Limb (tissue), 2 donors: ENCODE measurements around the gene TPD52L2.
A peak's percentile ranks its signal among the peaks of the same experiment; 100 is the strongest.

Experiments
- DNase-seq, 2 donors: peaks; one replicate each; pipeline ENCODE4 v3.0.0-alpha.2; 2016; ENCODE audit errors: extremely low spot score in 2 of 2

The TPD52L2 gene

DNA sequence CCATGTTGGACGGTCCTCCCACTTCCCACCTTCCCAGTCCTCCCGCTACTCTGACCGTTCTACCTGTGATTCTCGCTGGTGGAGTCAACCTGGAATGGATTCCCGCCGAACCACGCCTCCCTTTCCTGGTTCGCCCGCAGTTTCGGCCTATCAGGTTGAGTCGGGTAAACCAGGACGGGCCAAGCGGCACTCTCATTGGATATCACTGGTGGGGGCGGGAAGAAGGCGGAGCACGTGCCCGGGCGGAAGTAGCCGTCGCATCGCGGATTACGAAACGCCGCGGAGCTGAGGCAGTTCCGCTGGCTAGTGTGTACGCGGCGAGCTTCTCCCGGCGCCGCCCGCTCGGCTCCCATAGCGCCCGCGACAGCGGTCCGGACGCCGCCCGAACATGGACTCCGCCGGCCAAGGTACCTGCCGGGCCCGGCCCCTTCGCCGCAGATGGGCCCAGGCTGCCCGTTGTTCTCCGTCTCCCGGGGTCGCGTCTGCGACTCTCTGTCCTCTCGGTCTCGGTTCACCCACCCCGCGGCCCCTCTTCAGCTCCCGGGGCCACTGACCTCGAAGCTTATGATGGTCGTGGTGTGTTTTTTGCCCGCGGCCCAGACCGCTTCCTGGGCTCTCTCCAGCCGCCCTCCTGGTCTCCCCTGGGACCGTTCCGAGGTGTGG, at the start of gene TPD52L2:
TSS of gene TPD52L2 (plus strand) at position 293 of the 663 bp plus-strand sequence. CDS start at position 389, 96 bp downstream.
- peak; percentile 97 to 98 for DNase-seq

DNA sequence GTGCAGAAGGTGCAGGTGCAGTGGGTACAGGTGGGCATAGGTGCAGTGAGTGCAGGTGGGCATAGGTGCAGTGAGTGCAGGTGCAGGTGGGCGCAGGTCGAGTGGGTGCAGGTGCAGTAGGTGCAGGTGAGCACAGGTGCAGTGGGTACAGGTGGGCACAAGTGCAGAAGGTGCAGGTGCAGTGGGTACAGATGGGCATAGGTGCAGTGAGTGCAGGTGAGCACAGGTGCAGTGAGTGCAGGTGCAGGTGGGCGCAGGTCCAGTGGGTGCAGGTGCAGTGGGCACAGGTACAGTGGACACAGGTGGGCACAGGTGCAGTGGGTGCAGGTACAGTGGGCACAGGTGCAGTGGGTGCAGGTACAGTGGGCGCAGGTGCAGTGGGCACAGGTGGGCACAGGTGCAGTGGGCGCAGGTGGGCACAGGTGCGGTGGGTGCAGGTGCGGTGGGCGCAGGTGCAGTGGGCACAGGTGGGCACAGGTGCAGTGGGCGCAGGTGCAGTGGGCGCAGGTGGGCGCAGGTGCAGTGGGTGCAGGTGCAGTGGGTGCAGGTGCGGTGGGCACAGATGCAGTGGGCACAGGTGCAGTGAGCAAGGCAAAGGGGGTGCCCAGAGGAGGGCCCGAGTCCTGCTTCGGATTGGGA, 49.3 kb upstream of the TPD52L2 start:
- no peak for DNase-seq

DNA sequence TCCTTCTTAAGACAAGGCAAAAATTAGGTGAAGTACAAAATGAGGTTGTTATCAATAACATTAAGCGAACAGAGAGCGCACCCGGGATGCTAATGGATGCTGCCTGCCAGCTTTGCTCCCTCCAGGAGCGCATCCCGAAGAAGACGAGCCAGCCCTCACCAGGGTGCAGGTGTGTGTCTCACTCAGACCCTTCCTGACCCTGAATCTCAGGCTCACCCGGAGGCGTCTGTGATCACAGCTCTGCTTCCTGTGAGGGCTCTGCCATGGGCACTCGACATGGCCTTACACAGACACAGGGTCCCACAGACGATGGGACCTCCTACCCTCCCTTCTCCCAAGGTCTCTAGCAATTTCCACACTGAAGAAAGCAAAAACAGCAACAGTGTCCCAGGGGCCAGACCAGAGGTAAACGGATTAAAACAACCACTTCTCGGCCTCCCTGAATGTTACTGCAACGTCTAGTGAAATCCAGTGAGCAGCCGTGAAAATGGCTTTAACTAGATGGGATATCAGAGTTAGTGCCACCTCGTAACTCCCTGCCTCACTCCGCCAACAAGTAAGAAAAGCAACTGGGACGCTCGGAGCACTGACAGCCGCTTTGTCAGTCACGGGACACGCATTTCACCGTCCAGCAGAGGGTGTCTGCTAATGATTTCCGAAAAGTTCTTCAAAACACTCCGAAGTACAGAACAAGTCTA, 45.7 kb upstream of the TPD52L2 start:
- DNase-seq, result no peak

DNA sequence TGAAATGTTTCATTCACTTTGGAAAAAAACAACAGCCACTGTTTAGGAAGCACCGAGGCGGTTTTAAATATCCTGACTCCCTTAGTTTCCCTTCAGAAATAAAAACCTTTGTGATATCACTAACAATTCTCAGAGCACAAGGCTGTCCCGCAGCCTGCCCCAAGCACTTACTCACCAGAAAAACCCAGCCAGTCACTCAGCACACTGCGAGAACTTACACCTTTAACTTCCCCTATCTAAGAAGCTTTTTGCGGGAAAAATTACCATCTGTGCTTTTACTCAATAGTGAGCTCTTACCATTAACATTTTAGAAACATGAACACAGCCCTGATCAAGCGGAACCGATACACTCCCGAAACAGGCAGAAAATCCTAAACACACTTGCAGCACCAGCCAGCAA, 43.3 kb upstream of the TPD52L2 start:
- DNase-seq, result no peak

DNA sequence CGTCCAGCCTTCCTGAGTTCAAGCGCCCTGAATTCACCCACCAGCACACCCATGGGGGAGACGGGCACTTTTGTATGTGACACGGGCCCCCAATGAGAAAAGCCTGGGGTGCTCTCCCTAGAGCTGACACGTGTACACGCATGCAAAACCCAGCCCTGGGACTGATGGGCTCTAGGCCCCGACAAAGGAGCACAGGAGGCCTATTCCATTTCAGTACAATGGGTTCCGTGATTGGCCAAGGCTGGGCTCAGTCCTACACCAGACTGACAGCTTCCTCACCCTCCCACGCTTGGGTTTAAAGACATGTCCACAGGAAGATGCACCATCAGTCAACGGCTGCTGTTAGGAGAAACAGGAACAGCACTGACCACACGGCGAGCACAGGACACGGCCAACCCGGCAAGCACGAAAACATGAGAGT, 42.8 kb upstream of the TPD52L2 start:
- no peak for DNase-seq

DNA sequence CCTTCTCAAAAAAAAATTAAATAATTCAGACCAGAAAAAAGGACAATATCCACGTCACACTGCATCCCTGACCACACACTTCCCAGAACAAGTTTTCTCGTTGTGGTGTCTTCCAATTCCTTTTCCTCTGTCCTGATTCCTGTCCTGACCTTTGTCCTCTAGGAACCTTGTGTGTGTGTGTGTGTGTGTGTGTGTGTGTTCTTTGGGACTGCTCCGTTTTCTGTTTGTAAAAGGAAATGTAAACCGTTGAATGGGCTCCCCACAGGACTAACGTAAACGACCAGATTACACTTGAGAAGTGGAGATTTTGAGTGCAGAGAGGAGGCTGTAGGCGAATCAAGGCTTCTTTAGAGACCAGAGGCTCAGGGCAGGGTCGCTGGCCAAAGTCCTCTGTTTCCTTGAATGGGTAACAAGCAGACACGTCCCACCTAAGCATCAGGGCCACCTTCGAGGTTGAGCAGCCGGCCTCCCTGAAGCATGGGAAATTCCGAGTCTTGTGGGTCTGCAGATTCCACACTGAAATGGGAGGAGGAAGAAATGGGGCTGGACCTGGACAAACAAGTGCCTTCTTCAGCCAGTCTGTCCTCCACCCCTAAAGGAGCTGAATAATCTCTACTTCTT, 41.3 kb upstream of the TPD52L2 start:
- no peak for DNase-seq

DNA sequence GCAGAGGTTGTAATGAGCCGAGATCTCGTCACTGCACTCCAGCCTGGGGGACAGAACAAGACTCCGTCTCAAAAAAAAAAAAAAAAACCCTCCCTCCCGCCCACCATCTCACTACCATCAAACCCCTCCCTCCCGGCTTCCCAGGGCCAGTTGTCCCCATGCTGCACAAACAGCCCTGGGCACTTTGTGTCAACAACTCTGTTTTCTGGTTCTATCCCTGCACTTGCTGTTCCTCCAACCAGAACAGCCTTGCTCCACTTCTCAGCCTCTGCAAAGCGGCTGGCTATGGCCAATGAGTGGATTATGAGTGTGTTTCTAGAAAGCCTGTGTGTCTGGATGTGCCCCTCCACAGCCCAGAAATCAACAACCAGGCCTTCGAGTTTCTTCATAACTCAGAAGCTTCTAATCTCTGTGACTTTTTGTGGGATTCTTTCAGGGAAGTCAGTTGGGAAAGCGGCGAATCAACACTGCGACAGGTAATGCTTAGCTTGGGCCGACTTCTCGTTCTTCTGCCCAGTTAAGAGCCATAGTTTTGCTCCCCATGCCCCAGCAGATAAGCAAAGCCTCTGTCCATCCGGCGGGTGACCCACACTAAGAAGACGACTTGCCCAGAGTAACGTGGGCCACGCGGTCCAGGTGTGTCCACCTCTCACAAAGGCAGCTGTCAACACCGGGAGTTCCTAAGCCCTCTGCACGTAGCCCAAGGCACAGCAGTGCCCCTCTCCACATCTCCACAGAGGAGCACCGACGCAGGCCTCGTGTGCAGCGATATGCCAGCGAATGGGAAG, 39.5 kb upstream of the TPD52L2 start:
- DNase-seq, result no peak

DNA sequence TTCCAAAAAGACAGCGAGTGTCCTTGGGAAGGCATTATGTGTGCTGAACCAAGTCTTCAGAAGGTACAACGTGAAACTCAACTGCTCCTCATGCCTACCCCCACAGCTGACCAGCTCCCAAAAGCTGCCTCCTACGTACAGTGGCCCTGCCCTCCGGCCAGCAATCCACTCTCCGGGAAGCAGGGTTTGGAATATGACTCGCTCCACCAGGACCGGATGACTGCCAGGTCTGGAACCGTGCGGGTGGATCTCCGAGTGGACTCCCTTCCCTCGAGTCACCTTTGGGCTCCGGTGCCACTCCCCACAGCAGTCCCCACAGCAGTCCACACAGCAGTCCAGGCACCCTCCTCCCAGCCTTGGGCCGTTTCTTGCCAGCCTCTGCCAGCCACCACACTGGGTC, 38.3 kb upstream of the TPD52L2 start:
- no peak for DNase-seq

DNA sequence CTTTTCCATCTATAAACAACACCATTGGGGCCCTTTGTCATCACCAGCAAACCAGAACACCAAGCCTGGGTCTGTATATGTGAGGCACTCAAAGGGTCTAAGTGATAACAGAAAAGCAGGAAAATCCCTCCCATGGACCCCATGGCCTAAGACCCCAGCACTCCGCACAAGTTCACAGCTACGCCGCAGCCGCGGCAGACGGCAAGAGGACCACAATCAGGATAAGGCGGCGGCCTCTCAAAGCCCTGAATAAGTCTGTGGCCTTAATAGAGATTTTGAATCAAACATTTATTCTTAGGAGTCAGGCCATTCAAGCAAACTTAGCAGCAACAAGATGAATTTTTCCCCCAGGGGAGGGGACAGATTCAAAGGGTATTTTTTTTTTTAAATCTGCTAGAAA, 36.9 kb upstream of the TPD52L2 start:
- DNase-seq, result no peak

DNA sequence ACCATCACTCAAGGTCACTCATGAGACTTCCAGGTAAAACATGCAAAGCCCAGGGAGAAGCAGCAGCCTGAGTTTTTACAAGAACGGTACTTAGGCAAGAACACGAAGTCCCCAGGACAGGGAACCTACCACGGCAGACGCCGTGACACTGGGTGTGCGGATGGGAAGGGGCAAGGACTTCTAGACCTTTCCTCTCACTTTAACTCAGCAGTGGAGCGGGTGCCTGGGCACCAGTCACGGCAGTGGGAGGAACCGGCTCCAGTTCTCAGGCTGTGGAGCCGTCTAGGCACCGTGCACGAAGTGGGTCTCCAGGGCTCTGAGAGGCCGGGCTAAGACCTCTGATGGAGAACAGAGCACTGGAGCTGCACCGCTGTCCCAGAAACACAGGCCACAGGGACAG, 36.5 kb upstream of the TPD52L2 start:
- DNase-seq, result no peak

DNA sequence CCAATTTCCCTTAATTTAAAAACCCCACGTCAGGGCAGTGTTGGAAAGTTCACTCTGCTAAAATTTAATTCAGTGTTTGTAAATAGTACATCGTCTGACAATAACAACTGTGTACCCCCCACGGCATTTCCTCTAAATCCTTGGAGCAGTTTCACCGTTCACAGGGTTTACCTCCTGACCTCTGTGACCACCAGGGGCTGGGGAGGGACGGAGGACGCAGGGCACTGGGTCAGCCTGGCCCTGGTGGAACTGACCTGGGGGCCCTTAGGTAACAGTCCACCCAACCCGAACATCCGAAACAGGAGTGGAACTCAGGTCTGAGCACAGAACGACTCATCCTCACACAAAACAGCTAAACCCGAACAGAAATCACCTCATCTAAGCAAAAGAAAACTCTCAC, 36.1 kb upstream of the TPD52L2 start:
- no peak for DNase-seq

DNA sequence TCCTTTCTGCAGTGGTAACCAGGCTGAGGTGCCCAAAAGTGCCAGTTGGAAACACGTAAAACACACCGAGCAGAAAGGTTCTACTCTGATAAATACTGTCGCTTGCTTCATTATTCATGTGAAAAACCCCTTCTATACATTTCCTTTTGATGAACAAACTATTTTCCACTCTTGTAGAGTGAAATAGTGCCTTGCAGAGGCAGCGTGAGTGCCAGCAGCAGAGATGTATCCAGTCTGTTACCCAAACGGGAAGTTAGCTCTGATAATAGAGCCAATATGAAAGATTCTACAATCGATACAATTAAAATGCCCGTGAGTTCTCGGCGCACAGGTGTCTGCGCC, 35.5 kb upstream of the TPD52L2 start:
- no peak for DNase-seq

DNA sequence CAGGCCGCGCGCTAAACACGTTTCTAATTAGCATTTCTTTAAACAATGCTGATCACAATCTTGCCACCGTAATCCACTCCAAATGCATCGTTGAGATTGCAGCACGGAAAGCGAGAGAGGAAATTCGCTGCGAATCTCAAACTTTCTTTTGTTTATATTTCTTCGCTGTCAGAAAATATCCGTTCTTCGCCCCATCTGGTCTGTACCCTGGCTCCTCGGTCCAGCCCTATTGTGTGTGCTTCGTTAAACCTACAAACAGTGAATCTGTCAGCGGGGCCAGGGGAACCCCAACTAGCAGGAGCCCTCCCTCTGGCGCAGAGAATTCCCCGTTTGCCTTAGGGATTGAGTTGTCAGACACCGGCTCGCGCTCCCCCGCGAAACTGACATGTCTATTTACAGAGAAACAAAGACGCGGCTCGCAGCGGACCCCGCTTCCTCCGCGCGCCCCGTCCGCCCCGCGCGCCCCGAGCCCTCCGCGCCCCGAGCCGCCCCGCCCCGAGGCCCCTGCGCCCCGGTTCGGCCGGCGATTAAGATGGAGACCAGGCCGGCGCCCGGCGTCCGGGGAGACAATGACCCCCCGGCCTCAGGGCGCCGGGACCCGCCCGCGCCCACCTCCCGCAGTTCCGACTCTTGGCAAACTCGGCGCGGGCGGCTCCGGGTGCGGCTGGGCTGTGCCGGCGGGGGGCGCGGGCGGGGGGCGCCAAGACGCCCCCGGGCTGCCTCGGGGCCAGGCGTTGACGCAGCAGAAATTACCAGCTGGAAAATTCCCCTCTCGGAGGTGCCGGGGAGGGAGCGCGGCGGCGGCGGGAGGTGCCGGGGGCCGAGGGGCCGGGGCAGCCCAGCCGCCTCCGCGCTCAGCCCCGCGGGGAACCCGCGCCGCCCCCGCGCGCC, 34.9 kb upstream of the TPD52L2 start:
- no peak for DNase-seq

DNA sequence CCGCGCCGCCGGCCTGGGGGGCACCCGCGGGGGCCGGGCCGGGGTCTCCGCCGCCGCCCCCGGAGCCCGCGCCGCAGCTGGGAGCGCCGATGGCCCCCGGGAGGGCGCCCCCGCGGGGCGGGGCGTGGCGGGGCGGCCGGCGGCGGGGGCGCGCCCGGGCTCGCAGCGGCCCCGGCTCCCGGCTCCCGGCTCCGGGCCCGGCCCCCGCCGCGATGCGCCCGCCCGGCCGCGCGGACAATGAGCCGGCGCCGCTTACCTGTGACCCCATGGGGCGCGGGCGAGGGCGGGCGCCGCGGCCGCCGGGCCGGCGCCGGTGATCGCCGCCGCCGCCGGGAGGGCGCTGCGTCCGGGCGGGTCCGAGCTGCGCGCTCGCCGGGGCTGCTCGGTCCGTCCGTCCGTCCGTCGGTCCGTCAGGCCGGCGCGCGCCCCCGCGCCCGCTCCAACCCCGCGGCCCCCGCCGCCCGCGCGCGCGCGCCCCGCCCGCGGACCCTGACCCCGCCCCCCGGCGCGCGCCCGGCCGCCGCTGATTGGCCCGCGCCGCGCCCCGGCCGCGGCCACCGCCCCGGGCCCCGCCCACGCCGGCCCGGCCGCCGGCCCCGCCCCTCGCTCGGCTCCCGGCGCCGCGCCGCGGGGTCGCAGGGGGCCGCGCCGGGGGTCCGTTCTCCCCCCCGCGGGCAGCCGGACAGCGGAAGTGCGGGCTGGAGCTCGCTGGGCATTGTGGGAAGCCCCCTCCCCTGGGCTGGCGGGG, 34.1 kb upstream of the TPD52L2 start, which contains the start of gene ZBTB46:
TSS of gene ZBTB46 (minus strand) at position 424 of the 748 bp plus-strand sequence. CDS start 40,507 bp downstream, outside the sequence.
- DNase-seq, result peak; percentile 32 to 73

DNA sequence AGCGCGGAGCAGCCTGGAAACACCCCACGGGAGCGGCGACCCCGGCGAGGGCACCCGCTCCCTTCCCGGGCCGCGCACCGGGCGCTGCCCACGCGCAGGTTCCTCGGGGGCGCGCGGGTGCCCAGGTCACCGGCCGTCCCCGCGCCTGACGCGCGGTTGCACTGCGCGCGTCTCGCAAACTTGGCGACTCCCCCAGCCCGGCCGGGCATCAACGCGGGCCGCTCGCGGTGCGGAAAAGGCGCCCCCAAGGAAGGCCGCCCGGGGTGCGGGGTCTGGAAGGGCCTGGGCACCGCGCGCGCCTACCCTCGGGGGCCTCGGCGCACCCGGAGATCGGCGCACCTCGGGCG, 33.5 kb upstream of the TPD52L2 start:
- DNase-seq, result no peak

DNA sequence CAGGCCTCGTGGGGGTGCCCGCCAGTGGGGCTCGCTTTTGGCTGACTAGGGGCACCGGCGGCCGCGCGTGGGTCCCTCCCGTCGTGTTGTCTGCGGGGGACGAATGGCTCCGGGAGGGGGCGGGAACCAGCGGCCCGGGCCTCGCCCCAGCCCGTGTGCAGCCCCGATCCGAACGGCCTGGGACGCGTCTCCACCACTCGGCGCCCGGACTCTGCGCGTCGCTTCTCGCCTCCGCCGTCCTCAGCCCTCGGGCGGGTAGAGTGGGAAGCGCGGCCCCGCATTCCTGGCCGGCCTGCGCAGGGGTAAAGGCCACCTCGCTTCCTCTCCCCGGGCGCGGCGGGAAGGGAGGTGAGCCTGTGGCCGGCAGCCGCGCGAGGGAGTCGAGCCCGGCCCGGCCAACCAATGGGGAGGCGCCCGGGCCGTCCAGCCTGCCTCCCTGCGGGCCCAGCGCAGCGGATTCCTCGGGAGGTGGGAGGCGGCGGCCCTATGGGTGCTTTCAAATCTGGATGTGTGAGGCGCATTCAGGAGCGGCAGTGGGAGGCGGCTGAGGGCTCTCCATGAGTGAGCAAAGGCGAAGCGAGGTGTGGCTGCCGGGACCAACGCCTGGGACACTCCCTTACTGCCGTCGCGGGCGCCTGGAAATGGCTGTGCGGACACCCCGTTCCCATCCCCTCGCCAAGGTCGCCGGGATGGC, 32.9 kb upstream of the TPD52L2 start:
- DNase-seq, result no peak

DNA sequence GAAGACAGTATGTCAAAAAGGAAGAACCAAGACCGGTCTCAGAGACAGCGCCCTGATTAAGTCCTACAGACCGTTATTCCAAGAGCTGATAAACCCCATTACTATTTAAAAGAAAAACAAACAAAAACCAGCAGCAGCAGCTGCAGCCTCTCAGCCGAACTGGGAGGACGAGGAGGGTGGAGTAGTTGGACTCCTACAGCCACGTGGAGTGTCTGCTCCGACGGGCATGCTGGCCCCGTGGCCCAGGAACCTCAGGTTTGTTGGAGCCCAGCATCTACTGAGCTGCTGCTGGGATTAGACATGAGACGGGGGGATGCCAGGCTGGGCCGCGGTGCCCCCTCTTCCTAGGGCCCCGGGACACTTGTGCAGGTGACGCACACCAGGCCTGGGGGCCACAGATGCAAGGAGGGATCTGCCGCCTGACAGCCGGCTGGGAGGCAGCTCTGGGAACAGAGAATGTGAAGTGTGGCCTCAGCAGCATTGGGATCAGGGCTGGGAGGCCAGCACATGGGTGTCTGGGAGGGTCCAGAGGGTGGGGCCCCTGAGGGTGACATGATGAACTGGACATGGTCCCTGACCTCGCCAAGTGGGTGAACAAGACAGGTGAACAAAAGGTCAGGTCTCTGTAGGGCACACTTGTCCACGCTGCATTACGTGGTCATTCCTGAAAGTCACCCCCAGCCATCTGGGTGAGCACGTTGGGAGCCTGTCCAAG, 31.1 kb upstream of the TPD52L2 start:
- DNase-seq, result no peak

DNA sequence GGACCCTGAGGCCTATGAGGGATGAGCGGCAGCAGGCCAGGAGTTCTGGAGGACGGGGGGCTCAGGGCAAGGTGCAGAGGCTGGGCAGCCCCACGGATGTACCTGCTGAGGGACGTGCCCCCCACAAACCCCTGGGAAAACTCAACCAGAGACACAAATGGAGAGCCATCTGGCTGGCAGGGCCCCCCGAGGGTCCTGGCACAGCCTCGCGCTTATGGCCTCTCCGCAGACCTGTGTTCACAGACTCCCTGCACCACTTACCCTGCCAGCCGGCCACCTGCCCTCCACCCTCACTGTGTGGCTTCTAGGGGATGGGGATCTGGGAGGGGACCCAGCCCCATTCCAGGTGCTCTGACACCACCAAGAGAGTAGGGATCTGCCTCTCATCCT, 30.6 kb upstream of the TPD52L2 start:
- no peak for DNase-seq
